Activated CD4-positive, alpha-beta T cell treated with anti-CD3 and anti-CD28 coated beads for 24 hours (primary cell): ENCODE results near the gene RPSA.
"Not testable (repeated sequence)": the region's sequence is repeated elsewhere in the genome, so short reads cannot be mapped to it uniquely, and the experiment has no call there.

ENCODE experiments used
- DNase-seq, 2 donors: peaks; one replicate each; pipeline ENCODE4 v3.0.0-alpha.2; 2020; ENCODE audit warnings: low read depth in 2 of 2

RPSA gene

DNA sequence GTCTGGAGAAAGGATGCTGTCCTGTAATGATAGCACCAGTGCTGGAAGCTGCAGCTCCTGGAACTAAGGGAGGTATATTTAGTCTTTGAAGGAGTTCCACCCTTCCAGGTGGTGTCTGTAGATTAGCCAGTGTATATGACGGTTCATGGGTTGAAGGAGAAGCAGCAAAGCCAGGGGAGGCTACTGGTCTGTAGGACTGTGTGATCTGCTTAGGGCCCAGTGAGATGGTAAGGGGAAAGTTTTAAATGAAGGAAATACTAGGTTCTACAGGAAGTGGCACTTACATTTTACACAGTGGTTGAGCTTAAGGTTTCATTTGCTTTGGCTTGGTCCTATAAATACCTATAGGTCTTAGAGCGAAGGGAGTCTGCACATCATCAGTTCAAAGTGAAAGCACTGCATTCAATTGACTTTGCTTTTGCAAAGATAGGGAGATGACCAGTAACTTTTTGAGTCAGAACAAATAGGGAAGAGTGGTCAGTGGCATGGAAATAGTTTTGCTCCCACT is 17.7 kb upstream of the RPSA start:
- DNase-seq, result no peak

- DNase-seq, result no peak
These were observed 16.3 kb upstream of the RPSA start for GRCh38 chr3:39390181-39390580.

DNA sequence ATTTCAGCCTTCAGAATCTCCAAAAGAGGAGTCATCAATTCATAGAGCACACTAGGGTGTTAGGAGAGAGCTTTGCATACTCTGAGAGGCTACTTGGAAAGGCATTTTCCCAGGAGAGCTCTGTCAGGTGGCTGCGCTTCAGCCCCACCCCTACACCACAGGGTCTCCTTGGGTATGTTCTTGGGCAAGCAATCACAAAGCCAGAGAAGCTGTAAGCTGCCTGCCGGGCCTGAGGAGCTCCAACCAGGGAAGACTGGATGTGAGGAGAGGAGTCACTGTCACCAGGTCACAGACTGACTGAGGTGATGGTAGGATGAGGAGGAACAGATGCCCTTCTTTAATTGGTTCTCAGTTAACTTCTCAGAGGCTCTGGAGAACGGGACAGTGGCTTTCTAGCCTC is 9.8 kb upstream of the RPSA start:
- DNase-seq, result no peak

DNA sequence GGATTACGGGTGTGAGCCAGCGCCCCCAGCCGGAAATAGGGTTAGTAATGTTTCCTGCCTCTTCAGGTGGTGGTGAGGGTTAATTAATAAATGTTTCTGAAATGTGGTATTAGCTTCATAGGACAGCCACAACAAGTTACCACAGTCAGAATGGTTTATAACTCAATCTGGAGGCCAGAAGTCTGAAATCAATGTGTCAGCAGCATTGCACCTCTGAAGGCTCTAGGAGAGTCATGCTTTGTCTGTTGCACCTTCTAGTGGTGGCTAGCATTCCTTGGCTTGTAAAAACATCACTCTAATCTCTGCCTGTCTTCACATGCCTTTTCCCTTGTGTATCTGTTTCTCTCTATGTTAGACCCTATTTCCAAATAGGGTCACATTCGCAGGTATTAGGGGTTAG is 7.8 kb upstream of the RPSA start:
- DNase-seq, result no peak

DNA sequence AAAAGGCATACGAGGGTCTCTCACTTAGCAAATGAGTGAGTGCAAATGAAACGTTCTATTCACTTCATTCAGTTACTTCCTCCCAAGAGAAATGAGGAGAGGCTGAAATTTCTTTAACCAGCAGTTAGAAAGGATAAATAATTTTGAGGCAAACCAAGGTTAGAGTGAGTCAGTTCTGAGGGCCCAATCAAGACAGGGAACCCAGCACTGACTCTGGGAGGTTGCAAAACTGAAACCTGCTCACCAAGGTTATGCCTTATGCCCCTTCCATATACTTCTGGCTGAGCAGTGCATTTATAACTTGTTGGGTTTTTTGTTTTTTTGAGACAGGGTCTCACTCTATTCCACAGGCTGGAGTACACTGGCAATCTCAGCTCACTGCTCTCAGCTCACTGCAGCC is 4.5 kb upstream of the RPSA start:
- DNase-seq, result no peak

DNA sequence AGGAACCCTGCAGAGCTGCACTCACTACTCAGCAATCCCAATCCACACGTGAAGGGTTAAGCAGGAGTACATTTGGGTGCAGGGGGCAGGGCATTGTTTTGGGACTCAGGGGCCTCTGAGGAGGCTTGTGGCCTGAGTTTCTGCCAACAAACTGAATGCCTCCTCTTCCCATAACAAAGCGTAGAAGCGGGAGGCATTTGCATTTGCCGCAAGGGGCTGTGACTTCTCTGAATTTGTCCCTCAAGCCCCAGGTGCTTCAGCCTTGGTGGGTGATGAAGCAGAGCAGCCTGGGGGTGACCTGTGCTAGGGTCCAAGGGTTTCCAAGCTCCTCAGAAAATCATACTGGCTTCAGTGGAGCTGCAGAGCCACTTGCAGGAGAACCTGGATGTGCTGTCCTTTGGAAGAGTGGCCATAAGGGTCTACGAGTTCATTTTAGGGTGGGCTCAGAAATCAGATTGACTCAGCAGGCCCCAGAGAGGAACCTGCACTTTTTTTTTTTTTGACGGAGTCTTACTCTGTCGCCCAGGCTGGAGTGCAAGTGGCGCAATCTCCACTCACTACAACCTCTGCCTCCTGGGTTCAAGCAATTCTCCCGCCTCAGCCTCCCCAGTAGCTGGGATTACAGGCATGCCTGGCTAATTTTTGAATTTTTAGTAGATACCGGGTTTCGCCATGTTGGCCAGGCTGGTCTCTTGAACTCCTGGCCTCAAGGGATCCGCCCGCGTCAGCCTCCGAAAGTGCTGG is 1.4 kb upstream of the RPSA start:
- DNase-seq, result no peak

GRCh38 chr3:39405687-39406367 is 693 bp upstream of the RPSA start:
- no peak for DNase-seq

GRCh38 chr3:39407259-39407629 is 724 bp downstream of the RPSA start:
- no peak for DNase-seq

DNA sequence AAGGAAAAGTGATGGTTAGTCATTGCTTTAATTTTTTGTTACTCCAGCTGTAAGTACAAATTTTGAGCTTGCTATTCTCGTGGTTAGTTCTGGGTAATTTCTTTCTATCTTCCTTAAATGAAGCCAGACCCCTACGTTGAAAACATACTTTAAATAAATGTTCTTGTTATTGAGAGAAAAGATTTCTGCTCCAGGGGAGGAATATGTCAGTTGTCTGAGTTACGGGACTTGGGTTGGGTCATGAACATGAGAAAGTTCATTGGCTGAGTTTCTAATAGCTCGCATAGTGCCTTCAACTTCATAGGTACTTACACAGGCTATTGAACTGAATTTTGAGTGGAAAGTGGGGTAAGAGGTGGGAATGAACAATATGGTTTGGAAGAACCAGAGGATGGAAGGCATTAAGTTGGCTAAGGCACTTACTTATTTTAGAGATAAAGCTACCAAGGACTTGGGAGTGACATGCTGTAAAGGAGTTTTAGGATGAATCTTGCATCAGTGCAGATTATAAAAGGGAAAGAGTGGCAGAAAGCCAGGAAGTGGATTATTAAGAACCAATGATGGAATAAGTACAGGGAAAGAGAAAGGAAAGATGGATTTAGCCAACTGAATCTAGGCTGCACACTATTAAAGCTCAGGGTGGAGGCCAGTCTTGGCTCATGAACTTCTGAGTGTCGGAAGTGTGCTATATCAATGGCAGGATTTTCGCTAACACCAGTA is 1.4 kb downstream of the RPSA start:
- DNase-seq, result no peak

DNA sequence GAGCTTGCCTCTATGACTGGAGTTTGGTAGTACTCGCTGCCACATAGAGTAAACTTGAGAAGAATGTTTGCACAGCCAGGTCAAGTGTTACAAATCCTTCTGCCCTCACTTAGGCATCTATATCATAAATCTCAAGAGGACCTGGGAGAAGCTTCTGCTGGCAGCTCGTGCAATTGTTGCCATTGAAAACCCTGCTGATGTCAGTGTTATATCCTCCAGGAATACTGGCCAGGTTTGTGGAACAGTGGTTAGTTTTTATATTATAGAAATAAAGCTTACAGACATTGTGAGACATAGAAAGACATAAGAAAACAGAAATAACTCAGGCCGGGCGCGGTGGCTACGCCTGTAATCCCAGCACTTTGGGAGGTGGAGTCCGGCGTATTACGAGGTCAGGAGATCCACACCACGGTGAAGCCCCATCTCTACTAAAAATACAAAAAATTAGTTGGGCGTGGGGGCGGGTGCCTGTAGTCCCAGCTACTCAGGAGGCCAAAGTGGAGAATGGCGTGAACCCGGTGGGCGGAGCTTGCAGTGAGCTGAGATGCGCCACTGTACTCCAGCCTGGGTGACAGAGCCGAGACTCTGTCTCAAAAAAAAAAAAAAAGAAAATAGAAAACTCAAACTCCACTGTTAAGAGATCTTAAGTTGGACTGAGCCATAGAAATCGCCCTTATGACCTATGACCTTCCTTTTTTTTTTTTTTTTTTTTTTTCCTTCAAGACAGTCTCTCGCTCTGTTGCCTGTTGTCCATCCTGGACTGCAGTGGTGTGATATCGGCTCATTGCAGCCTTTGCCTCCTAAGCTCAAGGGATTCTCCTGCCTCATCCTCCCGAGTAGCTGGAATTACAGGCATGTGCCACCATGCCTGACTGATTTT is 2.2 kb downstream of the RPSA start:
- no peak for DNase-seq

DNA sequence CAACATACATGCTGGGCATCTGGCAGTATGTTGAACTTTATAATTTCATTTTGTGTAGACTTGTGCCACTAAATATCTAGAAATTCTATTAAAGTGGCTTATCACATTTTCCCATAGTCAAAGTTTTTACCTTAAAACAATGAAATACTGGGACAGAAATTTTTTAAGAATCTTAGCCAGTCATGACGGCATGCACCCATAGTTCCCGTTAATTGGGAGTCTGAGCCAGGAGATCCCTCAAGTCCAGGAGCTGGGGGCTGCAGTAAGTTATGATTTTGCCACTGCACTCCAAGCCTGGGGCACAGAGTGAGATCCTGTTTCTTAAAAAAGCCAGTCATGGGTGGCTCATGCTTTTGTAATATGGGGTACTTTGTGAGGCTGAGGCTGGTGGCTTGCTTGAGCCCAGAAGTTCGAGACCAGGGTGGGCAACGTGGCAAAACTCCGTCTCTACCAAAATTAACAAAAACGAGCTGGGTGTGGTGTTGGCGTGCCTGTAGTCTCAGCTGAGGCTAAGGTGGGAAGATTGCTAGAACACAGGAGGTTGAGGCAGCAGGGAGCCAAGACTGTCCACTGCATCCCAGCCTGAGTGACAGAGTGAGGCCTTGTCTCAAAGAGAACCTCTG is 3.1 kb downstream of the RPSA start:
- no peak for DNase-seq

GRCh38 chr3:39410893-39411292 is 4.4 kb downstream of the RPSA start:
- no peak for DNase-seq

DNA sequence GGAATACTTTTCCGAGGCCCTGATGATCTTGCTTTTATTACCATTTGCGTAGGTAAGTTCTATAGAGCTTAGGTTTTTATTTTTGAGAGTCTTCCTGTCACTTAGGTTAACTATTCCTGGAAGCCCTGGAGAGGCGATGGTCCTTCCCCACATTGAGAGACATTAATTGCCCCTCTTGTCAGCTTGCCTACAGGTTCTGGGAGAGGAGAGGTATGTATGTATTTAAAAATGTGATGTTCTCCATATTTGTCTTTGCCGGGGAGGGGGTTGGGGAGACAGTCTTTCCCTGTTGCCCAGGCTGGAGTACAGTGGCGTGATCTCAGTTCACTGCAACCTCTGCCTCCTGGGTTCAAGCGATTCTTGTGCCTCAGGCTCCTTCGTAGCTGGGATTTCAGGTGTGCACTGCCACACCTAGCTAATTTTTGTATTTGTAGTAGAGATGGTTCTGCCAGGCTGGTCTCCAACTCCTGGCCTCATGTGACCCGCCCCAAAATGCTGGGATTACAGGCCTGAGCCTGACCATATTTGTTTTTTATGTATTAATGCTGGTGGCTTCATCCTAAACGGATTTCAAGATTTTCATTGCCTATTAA is 6.2 kb downstream of the RPSA start:
- no peak for DNase-seq

- no peak for DNase-seq
These were observed 7.3 kb downstream of the RPSA start for GRCh38 chr3:39413691-39414420.

GRCh38 chr3:39414421-39414907 is 7.9 kb downstream of the RPSA start:
- no peak for DNase-seq

DNA sequence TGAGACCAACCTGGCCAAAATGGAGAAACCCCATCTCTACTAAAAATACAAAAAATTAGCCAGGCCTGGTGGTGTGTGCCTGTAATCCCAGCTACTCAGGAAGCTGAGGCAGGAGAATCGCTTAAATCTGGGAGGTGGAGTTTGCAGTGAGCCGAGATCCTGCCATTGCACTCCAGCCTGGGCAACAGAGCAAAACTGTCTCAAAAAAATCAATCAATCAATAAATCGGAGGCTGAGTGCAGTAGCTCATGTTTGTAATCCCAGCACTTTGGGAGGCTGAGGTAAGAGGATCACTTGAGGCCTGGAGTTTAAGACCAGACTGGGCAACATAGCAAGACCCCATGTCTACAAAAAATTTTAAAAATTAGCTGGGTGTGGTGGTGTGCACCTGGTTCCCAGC is 8.8 kb downstream of the RPSA start:
- not testable (repeated sequence) for DNase-seq

DNA sequence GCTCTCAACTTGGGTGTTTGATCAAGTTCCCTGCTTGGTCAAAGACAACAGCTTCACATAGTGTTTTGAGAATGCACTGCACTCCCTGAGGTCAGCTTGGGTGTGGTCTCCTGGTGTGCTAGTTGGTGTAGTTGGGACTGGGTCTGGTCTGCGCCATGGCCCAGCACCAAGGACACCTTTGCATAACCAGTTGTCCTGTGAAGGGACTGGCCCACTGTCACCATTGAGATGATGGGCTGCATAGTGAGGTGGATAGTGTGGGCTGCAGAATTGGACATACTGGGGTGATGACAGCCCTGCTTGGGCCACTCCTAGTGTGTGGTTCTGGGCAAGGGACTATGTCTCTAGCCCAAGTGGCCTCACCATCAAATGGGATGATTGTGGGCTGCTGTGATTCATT is 9.5 kb downstream of the RPSA start:
- DNase-seq, result no peak

- not testable (repeated sequence) for DNase-seq
These were observed 10.5 kb downstream of the RPSA start for GRCh38 chr3:39416998-39417397.

GRCh38 chr3:39418556-39419225 is 12.2 kb downstream of the RPSA start:
- not testable (repeated sequence) for DNase-seq
